Duodenal mucosa (tissue), 2 donors: ENCODE results near the gene MYO15B.

ENCODE experiments used
- H3K27ac ChIP-seq: one replicate; pipeline ENCODE4 v1.7.0; 2013; ENCODE audit warnings: low read depth, low read length
- H3K27me3 ChIP-seq, 2 donors: one replicate each; pipeline ENCODE4 v1.7.0; 2013; ENCODE audit warnings: low read length in 2 of 2, control low read depth in 1 of 2; ENCODE audit not compliant: insufficient read depth in 2 of 2, control insufficient read depth in 1 of 2
- H3K36me3 ChIP-seq, 2 donors: one replicate each; pipeline ENCODE4 v1.7.0; 2013; ENCODE audit warnings: low read length in 2 of 2, control low read depth in 1 of 2; ENCODE audit not compliant: insufficient read depth in 2 of 2, control insufficient read depth in 1 of 2
- H3K4me1 ChIP-seq, 2 donors: one replicate each; pipeline ENCODE4 v1.7.0; 2013; ENCODE audit warnings: low read length in 2 of 2, control low read depth in 1 of 2; ENCODE audit not compliant: insufficient read depth in 2 of 2, control insufficient read depth in 1 of 2
- H3K4me3 ChIP-seq, 2 donors: one replicate each; pipeline ENCODE4 v1.7.0; 2013; ENCODE audit warnings: low read length in 2 of 2, low read depth in 1 of 2
- H3K9ac ChIP-seq, 2 donors: one replicate each; pipeline ENCODE4 v1.7.0; 2013; ENCODE audit warnings: low read length in 2 of 2, low read depth in 1 of 2
- H3K9me3 ChIP-seq, 2 donors: one replicate each; pipeline ENCODE4 v1.7.0; 2013; ENCODE audit warnings: low read length in 2 of 2, control low read depth in 1 of 2; ENCODE audit not compliant: control insufficient read depth in 1 of 2

The MYO15B gene

GRCh38 chr17:75652341-75652740 lies 64.7 kb downstream of the MYO15B start:
- H3K9me3 ChIP-seq, result no peaks in the 10 kb centered on the region
- no peaks in the 10 kb centered on the region for H3K4me1 ChIP-seq
- peaks cover 15 to 45% of the 10 kb centered on the region in 2 donors for H3K36me3 ChIP-seq
- H3K27ac ChIP-seq, result no peak overlapping the region
- no peaks in the 10 kb centered on the region for H3K27me3 ChIP-seq
- no peak overlapping the region for H3K4me3 ChIP-seq
- no peak overlapping the region for H3K9ac ChIP-seq

DNA sequence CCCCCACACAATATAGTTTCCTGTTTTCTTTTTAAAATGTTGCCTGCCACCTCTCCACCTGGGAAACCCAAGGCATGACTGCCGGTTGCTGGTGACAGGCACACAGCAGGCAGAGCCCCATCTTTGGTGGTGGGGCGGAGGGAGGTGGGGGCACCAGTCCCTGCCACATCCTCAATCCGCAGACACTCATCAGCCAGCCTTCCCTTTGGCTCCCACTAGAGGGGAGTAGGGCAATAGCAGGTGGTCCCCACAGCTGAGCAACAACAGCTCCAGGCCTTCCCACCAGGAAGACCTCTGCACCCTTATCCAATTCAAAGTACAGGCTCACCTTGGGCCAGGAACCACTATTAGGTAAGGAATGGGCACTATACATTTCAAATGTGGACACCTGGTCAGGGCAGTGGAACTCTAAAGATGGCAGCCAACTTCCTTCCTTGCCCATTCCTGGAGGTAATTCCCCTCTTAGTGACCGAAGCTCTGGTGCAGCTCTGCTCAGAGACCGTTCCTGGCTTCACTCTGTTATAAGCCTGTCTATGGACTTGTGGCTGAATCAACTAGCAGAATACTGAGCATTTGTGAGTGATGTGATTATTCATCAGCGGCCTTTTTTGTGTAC lies 65.4 kb downstream of the MYO15B start:
- H3K9me3 ChIP-seq, result no peaks in the 10 kb centered on the region
- no peak overlapping the region for H3K4me3 ChIP-seq
- H3K4me1 ChIP-seq, result no peaks in the 10 kb centered on the region
- no peak overlapping the region for H3K27ac ChIP-seq
- H3K27me3 ChIP-seq, result no peaks in the 10 kb centered on the region
- no peak overlapping the region for H3K9ac ChIP-seq
- peaks cover 15 to 49% of the 10 kb centered on the region in 2 donors for H3K36me3 ChIP-seq

- Histone ChIP-seq H3K36me3 (peaks cover 15 to 52% of the 10 kb centered on the region in 2 donors), H3K9me3 (no peaks in the 10 kb centered on the region), H3K4me3 (no peak overlapping the region), H3K4me1 (no peaks in the 10 kb centered on the region), H3K27me3 (no peaks in the 10 kb centered on the region), H3K27ac (no peak overlapping the region), H3K9ac (no peak overlapping the region)
Measured at GRCh38 chr17:75654176-75654575, 66.6 kb downstream of the MYO15B start.

DNA sequence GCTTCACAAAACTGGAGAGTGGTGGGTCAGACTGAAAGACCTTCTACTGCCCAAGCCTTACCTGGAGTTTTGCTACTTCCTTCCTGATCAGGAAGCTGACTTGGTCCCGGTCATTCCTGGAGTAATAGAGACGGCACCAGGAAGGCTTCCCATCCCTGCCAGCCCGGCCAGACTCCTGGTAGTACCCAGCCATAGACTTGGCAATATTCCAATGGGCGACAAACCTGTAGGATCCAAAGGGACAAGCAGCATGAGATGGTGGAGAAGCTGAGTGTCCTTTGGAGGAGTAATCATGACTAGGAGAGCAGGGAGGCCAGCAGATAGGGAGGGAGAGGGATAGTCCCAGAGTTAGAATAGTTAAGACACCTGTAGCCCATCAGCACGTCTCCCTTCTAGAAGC lies 70.6 kb downstream of the MYO15B start:
- Histone ChIP-seq H3K4me1 (no peaks in the 10 kb centered on the region), H3K9me3 (no peaks in the 10 kb centered on the region), H3K27me3 (no peaks in the 10 kb centered on the region), H3K9ac (no peak overlapping the region), H3K4me3 (no peak overlapping the region), H3K27ac (no peak overlapping the region), H3K36me3 (peaks cover 26 to 57% of the 10 kb centered on the region in 2 donors)

DNA sequence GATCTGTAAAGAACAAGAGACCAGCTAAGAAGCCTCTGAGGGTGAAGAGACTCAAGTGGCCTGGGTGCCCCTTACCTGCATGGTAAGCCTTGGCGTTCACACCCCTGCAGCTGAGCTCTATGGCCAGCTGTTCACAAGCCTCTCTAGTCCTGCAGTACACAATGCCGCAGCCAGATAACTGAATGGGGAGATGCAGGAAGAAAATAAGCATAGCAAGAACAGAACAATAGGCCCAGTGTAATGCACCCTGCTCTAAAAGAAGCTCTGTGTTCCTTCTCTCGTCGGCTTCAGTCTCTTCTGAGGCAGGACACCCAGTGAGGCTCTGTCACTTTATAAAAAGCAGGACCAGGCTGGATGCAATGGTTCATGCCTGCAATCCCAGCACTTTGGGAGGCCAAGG lies 73.9 kb downstream of the MYO15B start:
- H3K4me3 ChIP-seq, result no peak overlapping the region
- peaks cover 26 to 52% of the 10 kb centered on the region in 2 donors for H3K36me3 ChIP-seq
- no peaks in the 10 kb centered on the region for H3K27me3 ChIP-seq
- H3K27ac ChIP-seq, result no peak overlapping the region
- no peaks in the 10 kb centered on the region for H3K9me3 ChIP-seq
- peaks cover 9 to 10% of the 10 kb centered on the region in 2 donors for H3K4me1 ChIP-seq
- no peak overlapping the region for H3K9ac ChIP-seq

DNA sequence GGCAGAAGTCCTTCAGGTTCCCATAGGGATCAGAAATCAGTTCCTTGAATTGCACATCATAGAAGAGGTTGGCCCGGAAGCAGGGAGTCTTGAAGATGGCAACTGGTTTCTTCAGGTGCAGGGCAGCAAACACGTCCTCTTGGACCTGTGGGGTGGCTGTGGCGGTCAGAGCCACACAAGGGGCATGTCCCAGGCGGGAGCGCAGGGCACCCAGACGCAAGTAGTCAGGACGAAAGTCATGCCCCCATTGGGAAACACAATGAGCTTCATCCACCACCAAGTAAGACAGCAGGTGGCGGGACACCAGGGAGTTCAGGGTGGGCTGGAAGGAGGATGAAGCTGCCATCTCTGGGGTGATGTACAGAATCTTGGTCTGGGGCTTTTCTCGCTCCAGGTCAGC lies 74.9 kb downstream of the MYO15B start:
- peaks cover 26 to 46% of the 10 kb centered on the region in 2 donors for H3K36me3 ChIP-seq
- H3K9ac ChIP-seq, result no peak overlapping the region
- H3K4me3 ChIP-seq, result no peak overlapping the region
- H3K4me1 ChIP-seq, result peaks cover 10 to 11% of the 10 kb centered on the region in 2 donors
- no peaks in the 10 kb centered on the region for H3K9me3 ChIP-seq
- H3K27ac ChIP-seq, result no peak overlapping the region
- H3K27me3 ChIP-seq, result no peaks in the 10 kb centered on the region

GRCh38 chr17:75664099-75664549 lies 76.5 kb downstream of the MYO15B start:
- no peaks in the 10 kb centered on the region for H3K27me3 ChIP-seq
- peaks cover 26 to 41% of the 10 kb centered on the region in 2 donors for H3K36me3 ChIP-seq
- H3K4me3 ChIP-seq, result no peak overlapping the region
- H3K4me1 ChIP-seq, result peaks cover 18 to 22% of the 10 kb centered on the region in 2 donors
- H3K27ac ChIP-seq, result no peak overlapping the region
- no peaks in the 10 kb centered on the region for H3K9me3 ChIP-seq
- no peak overlapping the region for H3K9ac ChIP-seq

DNA sequence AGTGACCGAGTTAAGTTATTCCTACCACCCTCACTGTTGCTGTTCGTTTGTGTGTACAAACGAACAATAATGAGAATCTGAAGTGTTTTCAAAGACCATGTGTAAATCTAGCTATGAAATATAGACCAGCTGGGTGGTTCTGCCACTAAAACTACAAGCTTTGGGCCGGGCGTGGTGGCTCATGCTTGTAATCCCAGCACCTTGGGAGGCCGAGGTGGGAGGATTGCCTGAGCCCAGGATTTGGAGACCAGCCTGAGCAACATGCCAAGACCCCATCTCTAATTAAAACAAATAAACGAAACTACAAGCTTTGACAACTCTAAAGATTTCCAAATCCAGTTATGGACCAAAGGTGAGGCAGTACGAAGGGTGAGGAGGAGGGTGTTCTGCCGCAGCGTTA lies 78.4 kb downstream of the MYO15B start:
- Histone ChIP-seq H3K4me1 (peaks cover 18 to 22% of the 10 kb centered on the region in 2 donors), H3K9ac (peak overlapping the region in 1 of 2 donors; percentile 97), H3K4me3 (peak overlapping the region; percentile 80 to 94), H3K9me3 (no peaks in the 10 kb centered on the region), H3K36me3 (peaks cover 17 to 37% of the 10 kb centered on the region in 2 donors), H3K27ac (no peak overlapping the region), H3K27me3 (no peaks in the 10 kb centered on the region)

- Histone ChIP-seq H3K36me3 (peaks cover 22 to 35% of the 10 kb centered on the region in 2 donors), H3K4me1 (peaks cover 18 to 22% of the 10 kb centered on the region in 2 donors), H3K27ac (peak within 1 kb of the TSS; percentile 83), H3K9me3 (no peaks in the 10 kb centered on the region), H3K9ac (peak within 1 kb of the TSS; percentile 67 to 97), H3K4me3 (peak within 1 kb of the TSS; percentile 80 to 94), H3K27me3 (no peaks in the 10 kb centered on the region)
Measured at GRCh38 chr17:75666959-75667790, 79.6 kb downstream of the MYO15B start, which contains the start of the genes RECQL5 and SAP30BP. Gene RECQL5, minus strand, starts transcription at chr17:75667154. Its CDS starts 597 bp downstream, at chr17:75666557. Gene SAP30BP, plus strand, starts transcription at chr17:75667338. Its CDS starts 35 bp downstream, at chr17:75667373.

GRCh38 chr17:75667825-75668224 lies 80.2 kb downstream of the MYO15B start:
- peak overlapping the region; percentile 65 to 94 for H3K9ac ChIP-seq
- no peaks in the 10 kb centered on the region for H3K27me3 ChIP-seq
- H3K36me3 ChIP-seq, result peaks cover 19 to 35% of the 10 kb centered on the region in 2 donors
- H3K4me1 ChIP-seq, result peaks cover 18 to 22% of the 10 kb centered on the region in 2 donors
- H3K27ac ChIP-seq, result no peak overlapping the region
- peak overlapping the region; percentile 80 to 94 for H3K4me3 ChIP-seq
- no peaks in the 10 kb centered on the region for H3K9me3 ChIP-seq
